ENCODE results near the gene HHIP.

The HHIP gene

DNA sequence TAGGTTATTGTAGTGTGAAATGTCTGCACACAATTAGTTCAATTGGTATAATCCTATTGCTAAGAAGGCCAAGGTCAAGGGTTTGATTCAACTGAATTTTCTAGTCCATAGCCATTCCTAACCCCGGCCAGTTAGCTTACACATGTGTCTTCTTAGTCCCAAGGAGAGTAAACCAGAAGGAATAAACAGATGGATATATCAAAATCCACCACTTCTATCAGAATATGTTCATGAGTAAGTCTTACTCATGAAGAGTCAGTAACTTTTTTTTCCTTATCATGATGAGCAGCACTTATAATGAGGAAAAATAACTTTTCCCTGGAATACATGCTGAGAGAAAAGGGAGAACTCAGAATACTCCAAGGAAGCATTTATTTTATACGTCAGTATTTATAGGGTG, 9.5 kb downstream of the HHIP start:
- DNase-seq (ENCODE audit: low read depth), result no peak

- no peak for DNase-seq (ENCODE audit: low read depth)
These were observed 10.9 kb downstream of the HHIP start for GRCh38 chr4:144656850-144657249.

- DNase-seq (ENCODE audit: low read depth), result no peak
These were observed 12.1 kb downstream of the HHIP start for GRCh38 chr4:144658015-144658567.

DNA sequence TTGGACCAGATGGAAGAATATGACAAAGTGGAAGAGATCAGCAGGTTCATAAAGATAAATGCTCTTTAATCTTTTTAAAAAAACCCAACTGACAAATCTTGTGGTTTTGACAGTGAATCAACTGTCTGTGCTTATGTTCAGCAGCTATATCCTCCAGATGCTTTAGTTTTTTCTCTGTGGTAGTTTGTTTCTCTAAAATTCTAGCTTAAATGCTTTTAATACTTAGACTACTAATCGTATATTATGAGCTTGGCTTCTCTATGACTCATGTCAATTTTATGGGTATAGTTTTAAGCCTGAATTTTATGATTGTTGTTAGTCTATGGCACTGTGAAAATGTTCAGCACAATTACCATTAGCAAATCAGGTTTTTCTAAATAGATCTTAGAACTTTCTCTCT, 12.9 kb downstream of the HHIP start:
- DNase-seq (ENCODE audit: low read depth), result no peak

- no peak for DNase-seq (ENCODE audit: low read depth)
These were observed 13.5 kb downstream of the HHIP start for GRCh38 chr4:144659447-144659846.

DNA sequence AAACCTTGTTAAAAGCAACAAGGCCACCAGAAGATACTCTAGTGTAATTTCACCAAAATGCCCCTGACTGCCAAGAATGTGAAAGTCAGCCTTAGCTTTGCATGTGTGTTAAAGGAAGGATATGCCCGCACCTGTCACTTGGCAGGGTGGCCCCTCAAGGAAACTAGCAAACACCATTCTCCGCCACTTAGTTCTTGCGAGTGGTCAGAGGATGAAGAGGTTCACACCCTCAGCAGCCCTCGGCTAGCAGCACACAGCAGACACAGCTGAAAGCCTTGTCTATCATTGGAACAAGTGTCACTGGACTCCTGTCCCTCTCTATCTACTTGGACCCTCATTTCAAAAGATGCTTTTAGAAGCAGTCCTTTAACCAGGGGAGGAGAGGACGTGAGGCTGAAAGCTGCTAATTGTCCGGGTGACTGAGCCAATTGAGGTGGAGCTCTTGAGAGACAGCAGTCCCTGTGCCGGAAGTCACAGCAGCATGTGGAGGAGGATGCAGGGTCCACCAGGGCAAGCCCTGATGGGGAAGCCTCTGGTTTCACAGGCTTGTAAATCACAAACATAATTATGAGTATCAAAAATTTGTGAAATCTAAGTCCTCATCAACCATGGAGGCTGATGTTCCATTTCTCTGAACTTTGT, 18.0 kb downstream of the HHIP start:
- no peak for DNase-seq (ENCODE audit: low read depth)

GRCh38 chr4:144666539-144667175, 20.7 kb downstream of the HHIP start:
- DNase-seq (ENCODE audit: low read depth), result no peak

- DNase-seq (ENCODE audit: low read depth), result no peak
These were observed 21.5 kb downstream of the HHIP start for GRCh38 chr4:144667500-144667899.

DNA sequence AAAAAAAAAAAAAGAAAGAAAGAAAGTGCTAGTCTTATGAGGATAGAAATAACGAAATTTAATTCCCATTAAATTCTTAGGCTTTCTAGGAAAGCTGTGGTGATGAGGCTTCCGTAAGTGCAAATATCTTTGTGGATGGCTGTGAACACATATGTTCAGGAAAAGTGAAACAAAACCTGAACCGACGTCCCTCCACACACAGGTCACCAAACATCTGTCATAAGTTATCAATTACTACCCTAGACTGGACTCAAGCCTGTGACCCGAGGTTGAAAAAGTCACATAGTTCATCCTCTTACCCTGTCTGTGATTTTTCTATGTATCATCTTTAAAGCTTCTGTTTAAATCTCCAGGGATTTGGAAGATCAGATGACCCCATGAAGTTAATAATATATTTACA, 24.8 kb downstream of the HHIP start:
- no peak for DNase-seq (ENCODE audit: low read depth)

GRCh38 chr4:144674711-144675110, 28.8 kb downstream of the HHIP start:
- no peak for DNase-seq (ENCODE audit: low read depth)

- no peak for DNase-seq (ENCODE audit: low read depth)
These were observed 35.9 kb downstream of the HHIP start for GRCh38 chr4:144681806-144682205.

DNA sequence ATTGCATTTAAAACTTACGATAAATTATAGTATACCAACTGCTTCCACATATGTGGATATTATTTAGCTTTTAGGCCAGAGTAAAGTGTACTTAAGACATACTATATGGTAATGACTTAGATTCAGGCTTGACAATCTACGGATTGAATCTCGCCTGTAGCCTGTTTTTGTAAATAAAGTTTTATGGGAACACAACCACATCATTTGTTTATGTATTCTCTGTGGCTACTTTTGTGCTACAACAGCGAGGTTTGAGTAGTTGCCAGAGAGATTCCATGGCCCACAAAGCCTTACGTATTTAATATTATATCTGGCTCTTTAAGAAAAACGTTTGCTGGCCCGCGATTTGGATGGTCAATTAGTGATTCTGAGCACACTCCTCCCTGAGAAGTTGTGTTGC, 37.6 kb downstream of the HHIP start:
- no peak for DNase-seq (ENCODE audit: low read depth)

DNA sequence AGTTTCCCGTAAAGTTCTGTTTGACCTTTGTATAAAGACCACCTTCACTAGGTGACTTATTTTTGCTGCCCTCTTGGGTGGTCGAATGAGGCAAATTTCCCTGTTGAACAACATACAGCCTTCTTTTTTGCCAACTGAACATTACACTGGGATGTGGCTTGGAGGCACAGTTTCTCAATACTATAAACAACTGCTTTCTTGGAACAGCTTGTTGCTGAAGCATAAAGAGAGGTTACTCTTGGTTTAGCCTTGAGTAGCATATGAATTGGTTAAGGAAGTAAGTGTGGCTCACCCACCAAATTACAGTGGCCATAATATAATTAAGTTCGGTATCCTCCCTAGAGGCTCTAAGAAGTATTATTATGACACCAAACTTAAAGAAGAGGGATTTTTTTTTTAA, 40.0 kb downstream of the HHIP start:
- DNase-seq (ENCODE audit: low read depth), result no peak

DNA sequence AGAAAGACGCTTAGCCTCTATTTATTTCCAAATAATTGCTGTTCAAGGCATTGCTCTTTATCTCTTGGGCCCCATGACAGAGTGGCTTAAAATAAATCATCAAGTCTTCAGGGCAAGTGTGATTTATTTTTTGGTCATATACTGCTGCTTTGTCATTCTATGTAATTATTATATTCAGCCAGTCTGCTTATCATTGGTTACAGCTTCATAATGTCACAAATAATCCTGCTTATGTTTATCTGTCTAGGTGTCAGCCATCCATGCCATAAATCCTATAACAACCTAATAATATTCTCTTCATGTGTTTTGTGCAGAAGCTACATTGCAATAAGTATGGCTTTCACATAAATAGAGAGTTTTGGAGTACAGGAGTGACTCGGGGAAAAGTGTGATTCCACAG, 41.0 kb downstream of the HHIP start:
- no peak for DNase-seq (ENCODE audit: low read depth)

GRCh38 chr4:144687466-144687865, 41.5 kb downstream of the HHIP start:
- no peak for DNase-seq (ENCODE audit: low read depth)

DNA sequence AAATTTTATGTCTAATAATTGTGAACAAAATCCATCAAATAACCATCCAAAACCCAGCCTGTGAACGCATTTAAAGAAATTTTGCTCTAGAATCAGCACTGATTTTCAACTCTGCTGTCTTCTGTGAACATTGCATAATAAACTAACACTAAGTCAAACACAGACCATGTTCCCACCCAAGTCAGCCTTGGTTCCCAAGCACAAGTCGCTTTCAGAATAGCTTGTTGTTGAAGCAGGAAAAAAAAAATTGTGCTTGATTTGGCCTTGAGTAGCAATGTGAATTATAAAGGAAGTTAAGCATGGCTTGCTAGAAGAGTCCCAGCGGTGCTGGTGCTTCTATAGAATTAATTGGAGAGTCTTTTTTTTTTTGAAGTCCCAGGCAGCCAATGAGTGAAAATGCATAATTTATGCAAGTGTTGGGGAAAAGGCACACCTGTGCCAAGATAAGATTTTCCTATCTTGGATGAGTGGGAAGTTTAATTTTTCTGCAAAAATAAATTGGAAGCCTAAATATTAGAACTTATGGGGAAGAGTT, 42.1 kb downstream of the HHIP start:
- no peak for DNase-seq (ENCODE audit: low read depth)

DNA sequence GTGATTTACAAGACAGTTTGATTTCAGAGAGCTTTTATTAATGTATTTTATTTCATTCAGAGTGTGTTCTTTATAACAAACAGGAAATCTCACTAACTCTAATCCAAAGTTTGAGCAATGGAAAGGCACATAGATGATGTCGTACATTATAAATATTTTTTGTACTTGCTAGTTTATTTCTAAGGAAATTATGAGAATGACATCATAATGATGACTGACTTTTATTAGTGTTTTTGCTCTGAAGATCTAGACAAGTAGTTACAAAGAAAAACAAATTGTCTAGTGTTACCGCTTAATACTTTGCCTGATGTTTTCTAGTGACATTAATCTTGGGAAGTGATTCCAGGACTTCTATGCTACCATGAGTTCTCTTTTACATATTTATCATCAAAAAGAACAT, 43.2 kb downstream of the HHIP start:
- no peak for DNase-seq (ENCODE audit: low read depth)

DNA sequence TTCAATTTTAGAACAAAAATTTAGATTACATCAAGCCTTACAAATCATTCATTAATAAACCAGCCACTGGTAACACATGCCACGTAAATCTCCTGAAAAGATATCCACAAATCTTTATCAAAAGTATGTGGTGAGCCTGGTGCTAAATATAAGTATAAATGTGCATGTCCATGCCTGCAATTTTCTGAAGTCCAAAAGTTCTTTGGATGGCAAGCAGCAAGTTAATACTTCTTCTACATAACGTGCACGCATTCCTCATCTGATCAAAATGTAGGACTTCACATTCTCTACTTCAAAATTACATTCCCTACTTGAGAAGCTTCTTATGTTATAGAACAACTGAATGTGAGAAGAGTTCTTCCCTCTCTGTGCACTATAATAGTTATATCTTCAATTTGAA, 49.8 kb downstream of the HHIP start:
- no peak for DNase-seq (ENCODE audit: low read depth)

- DNase-seq (ENCODE audit: low read depth), result no peak
These were observed 50.4 kb downstream of the HHIP start for GRCh38 chr4:144696376-144696775.

DNA sequence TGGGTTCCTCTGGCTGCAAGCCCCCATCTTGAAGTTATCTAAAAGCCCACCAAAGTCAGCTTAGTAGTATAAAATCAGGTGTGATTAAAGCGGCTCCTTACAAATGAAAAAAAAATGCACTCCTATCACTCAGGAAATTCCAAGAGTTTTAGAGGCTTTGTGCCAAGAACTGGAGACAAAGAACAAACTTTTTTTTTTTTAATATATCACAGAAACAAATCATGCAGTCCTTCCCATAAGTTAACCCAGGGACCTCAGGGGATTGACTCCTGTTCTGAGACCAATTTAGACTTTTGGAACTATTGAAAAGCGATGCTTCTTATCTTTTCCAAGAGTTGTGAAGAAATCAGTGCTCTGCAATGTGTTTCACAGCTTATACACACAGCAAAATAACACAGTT, 53.6 kb downstream of the HHIP start:
- DNase-seq (ENCODE audit: low read depth), result peak; percentile 56

- DNase-seq (ENCODE audit: low read depth), result no peak
These were observed 55.8 kb downstream of the HHIP start for GRCh38 chr4:144701683-144702233.

- DNase-seq (ENCODE audit: low read depth), result no peak
These were observed 57.5 kb downstream of the HHIP start for GRCh38 chr4:144703494-144703893.
